ENCODE data around the gene PTPN11. TPM values are rescaled to one million over a fixed set of nuclear protein-coding genes. Genes with fewer than 3 reads are reported as not detected.
"Not testable (repeated sequence)": the region's sequence is repeated elsewhere in the genome, so short reads cannot be mapped to it uniquely, and the experiment has no call there.

Gene PTPN11
- total RNA-seq, 2 experiments from 2014 or later: 44.6 to 46.4 TPM

DNA sequence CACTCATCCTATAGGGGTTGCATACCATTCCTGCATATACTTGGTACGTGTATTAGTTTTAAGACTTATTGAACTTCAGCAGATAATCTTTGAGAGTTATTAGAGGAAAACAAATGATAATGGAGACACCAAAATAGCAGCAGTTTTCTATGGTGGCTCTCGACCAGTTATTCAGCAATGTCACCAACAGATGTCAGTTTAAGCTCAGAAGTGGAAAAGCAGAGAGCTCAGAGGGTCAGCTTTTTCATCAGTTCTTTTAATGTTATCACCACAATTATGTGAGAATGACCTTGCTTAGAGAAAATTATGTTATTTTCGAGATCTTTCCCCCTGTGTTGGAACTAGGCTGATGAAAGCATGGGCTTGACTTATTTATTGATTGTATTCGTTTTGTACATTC, 32.0 kb downstream of the PTPN11 start:
- H3K27me3 ChIP-seq (ENCODE audit: control insufficient read depth in 1 of 2, insufficient read depth in 2 of 2, low read length in 2 of 2): no peaks in the 10 kb centered on the region
- no peaks in the 10 kb centered on the region for H3K9me3 ChIP-seq (ENCODE audit: control insufficient read depth in 1 of 2, insufficient read depth in 1 of 2, low read length in 2 of 2)
- no peaks in the 10 kb centered on the region for H3K27me3 Mint-ChIP-seq
- ChIA-PET CTCF (no interaction called here), POLR2A (no interaction called here)
- no peak overlapping the region for H3K27ac ChIP-seq (ENCODE audit: low read depth in 1 of 2, low read length in 2 of 2)
- DNase-seq: no peak
- no peak overlapping the region for H3K4me3 ChIP-seq (ENCODE audit: low read length)
- H3K9me3 Mint-ChIP-seq: no peaks in the 10 kb centered on the region
- no peak overlapping the region for H3K27ac Mint-ChIP-seq
- peaks cover 10% of the 10 kb centered on the region for H3K4me1 ChIP-seq (ENCODE audit: insufficient read depth, low read length)
- H3K4me3 Mint-ChIP-seq: no peak overlapping the region
- TF ChIP-seq CTCF (IDR thresholded peaks at IDR 0.05): no peak
- peaks cover 55% of the 10 kb centered on the region for H3K36me3 ChIP-seq (ENCODE audit: insufficient read depth, low read length)
- intact Hi-C loops (cut with DNase I, micrococcal nuclease): no loop called here
- peaks cover 70% of the 10 kb centered on the region for H3K36me3 Mint-ChIP-seq (ENCODE audit: low read depth)
- peaks cover 13% of the 10 kb centered on the region for H3K4me1 Mint-ChIP-seq (ENCODE audit: low read depth)
- no peak for ATAC-seq (ENCODE audit: poor library complexity)

DNA sequence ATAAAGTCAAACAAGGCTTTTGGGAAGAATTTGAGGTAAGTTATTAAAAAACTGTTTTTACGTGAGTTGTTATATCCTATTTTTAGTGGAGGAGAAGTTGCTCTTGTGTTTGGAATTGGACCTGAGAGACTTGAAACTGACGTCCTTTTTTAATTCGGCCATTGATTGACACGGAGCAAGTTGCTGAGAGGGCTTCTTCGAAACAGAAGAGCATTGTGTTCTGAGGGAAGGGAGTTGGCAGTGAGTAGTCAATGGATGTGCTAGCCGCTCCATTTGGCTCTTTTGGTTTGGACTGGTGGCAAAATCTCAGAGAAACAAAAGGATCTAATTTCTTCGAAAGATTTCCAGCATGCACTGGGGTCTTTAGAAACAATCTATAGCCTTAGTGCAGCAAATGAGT, 37.3 kb downstream of the PTPN11 start:
- Histone ChIP-seq H3K36me3 (ENCODE audit: insufficient read depth, low read length) (peaks cover 59% of the 10 kb centered on the region), H3K9me3 (ENCODE audit: control insufficient read depth in 1 of 2, insufficient read depth in 1 of 2, low read length in 2 of 2) (no peaks in the 10 kb centered on the region), H3K4me1 (ENCODE audit: insufficient read depth, low read length) (no peaks in the 10 kb centered on the region), H3K4me3 (ENCODE audit: low read length) (no peak overlapping the region), H3K27ac (ENCODE audit: low read depth in 1 of 2, low read length in 2 of 2) (no peak overlapping the region), H3K27me3 (ENCODE audit: control insufficient read depth in 1 of 2, insufficient read depth in 2 of 2, low read length in 2 of 2) (no peaks in the 10 kb centered on the region)
- H3K36me3 Mint-ChIP-seq (ENCODE audit: low read depth): peaks cover 78% of the 10 kb centered on the region
- DNase-seq (no peak), ATAC-seq (ENCODE audit: poor library complexity) (no peak)
- H3K27me3 Mint-ChIP-seq: no peaks in the 10 kb centered on the region
- H3K9me3 Mint-ChIP-seq: no peaks in the 10 kb centered on the region
- POLR2A ChIA-PET: no interaction called here
- H3K4me1 Mint-ChIP-seq (ENCODE audit: low read depth): peaks cover 3% of the 10 kb centered on the region
- intact Hi-C loops (cut with DNase I, micrococcal nuclease): no loop called here
- CTCF ChIA-PET: no interaction called here
- H3K27ac Mint-ChIP-seq: no peak overlapping the region
- H3K4me3 Mint-ChIP-seq: no peak overlapping the region
- TF ChIP-seq CTCF (IDR thresholded peaks at IDR 0.05): no peak

- H3K27ac ChIP-seq (ENCODE audit: low read depth in 1 of 2, low read length in 2 of 2); H3K4me3 Mint-ChIP-seq; CTCF ChIA-PET; POLR2A ChIA-PET; H3K27ac Mint-ChIP-seq; H3K4me1 ChIP-seq (ENCODE audit: insufficient read depth, low read length); H3K4me1 Mint-ChIP-seq (ENCODE audit: low read depth); H3K27me3 Mint-ChIP-seq; H3K4me3 ChIP-seq (ENCODE audit: low read length); H3K9me3 Mint-ChIP-seq; H3K9me3 ChIP-seq (ENCODE audit: control insufficient read depth in 1 of 2, insufficient read depth in 1 of 2, low read length in 2 of 2); intact Hi-C loops (cut with DNase I, micrococcal nuclease); H3K27me3 ChIP-seq (ENCODE audit: control insufficient read depth in 1 of 2, insufficient read depth in 2 of 2, low read length in 2 of 2); DNase-seq; ATAC-seq (ENCODE audit: poor library complexity): not testable (repeated sequence)
- H3K36me3 Mint-ChIP-seq (ENCODE audit: low read depth): peaks cover 78% of the 10 kb centered on the region
- peaks cover 53% of the 10 kb centered on the region for H3K36me3 ChIP-seq (ENCODE audit: insufficient read depth, low read length)
Measured at GRCh38 chr12:112457142-112457541, 38.4 kb downstream of the PTPN11 start.

DNA sequence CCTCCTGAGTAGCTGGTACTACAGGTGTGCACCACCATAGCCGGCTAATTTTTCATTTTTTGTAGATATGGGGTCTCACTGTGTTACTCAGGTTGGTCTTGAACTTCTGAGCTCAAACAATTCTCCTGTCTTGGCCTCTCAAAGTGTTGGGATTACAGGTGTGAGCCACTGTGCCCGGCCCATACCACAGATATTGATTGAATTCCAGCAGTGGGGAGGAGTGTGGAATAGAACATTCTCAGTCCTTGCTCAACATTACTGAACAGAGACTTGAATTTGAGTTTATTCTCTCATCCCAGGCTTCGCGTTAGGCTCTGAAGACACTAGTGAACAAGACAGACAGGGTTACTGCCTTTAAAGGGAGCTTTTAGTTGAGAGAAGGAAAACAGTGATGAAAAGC, 39.6 kb downstream of the PTPN11 start:
- POLR2A ChIA-PET: no interaction called here
- Mint-ChIP-seq H3K9me3 (no peaks in the 10 kb centered on the region), H3K4me1 (ENCODE audit: low read depth) (peaks cover 4% of the 10 kb centered on the region), H3K27me3 (no peaks in the 10 kb centered on the region), H3K36me3 (ENCODE audit: low read depth) (peaks cover 76% of the 10 kb centered on the region), H3K4me3 (no peak overlapping the region), H3K27ac (no peak overlapping the region)
- H3K9me3 ChIP-seq (ENCODE audit: control insufficient read depth in 1 of 2, insufficient read depth in 1 of 2, low read length in 2 of 2): no peaks in the 10 kb centered on the region
- no peak overlapping the region for H3K27ac ChIP-seq (ENCODE audit: low read depth in 1 of 2, low read length in 2 of 2)
- TF ChIP-seq CTCF (IDR thresholded peaks at IDR 0.05): no peak
- DNase-seq (no peak), ATAC-seq (ENCODE audit: poor library complexity) (no peak)
- CTCF ChIA-PET: no interaction called here
- intact Hi-C loops (cut with DNase I, micrococcal nuclease): no loop called here
- no peaks in the 10 kb centered on the region for H3K4me1 ChIP-seq (ENCODE audit: insufficient read depth, low read length)
- H3K4me3 ChIP-seq (ENCODE audit: low read length): no peak overlapping the region
- no peaks in the 10 kb centered on the region for H3K27me3 ChIP-seq (ENCODE audit: control insufficient read depth in 1 of 2, insufficient read depth in 2 of 2, low read length in 2 of 2)
- peaks cover 43% of the 10 kb centered on the region for H3K36me3 ChIP-seq (ENCODE audit: insufficient read depth, low read length)

Data from CD4-positive, alpha-beta T cell (primary cell).